Ovary (tissue), 9 donors: Measurements from ENCODE around the gene CA7. TPM values are rescaled to one million over a fixed set of nuclear protein-coding genes. Genes with fewer than 3 reads are reported as not detected.

Experiments used
- DNase-seq, 5 donors: peaks; one replicate each; pipeline ENCODE4 v3.0.0-alpha.2; 2019 to 2020
- H3K27ac ChIP-seq, 2 donors: fragments of 200-600 bp; one replicate each; pipeline versions ENCODE4 v1.5.1 to v1.8.0; 2019 to 2022
- H3K27me3 ChIP-seq: fragments of 200-600 bp; one replicate; pipeline ENCODE4 v1.8.0; 2022
- H3K36me3 ChIP-seq: fragments of 200-600 bp; sonication (generic); one replicate; pipeline ENCODE4 v1.5.1; 2019
- H3K4me1 ChIP-seq: one replicate; pipeline ENCODE4 v1.8.1; 2013; ENCODE audit warnings: mild to moderate bottlenecking, moderate library complexity; ENCODE audit not compliant: insufficient read depth
- H3K4me3 ChIP-seq: fragments of 200-600 bp; sonication (generic); one replicate; pipeline ENCODE4 v1.5.1; 2017
- H3K9me3 ChIP-seq, 2 donors: fragments of 200-600 bp in 1 of 2; sonication (generic) in 1 of 2; one replicate each; pipeline versions ENCODE4 v1.5.1 to v1.8.1; 2013 to 2019; ENCODE audit warnings: mild to moderate bottlenecking in 1 of 2, moderate library complexity in 1 of 2
- EP300 ChIP-seq: sonication (generic); formaldehyde crosslinking; IDR thresholded peaks from one replicate; pipeline ENCODE4 v1.6.1; 2017; ENCODE audit warnings: antibody characterized with exemption
- POLR2A ChIP-seq: fragments of 450-650 bp; IDR thresholded peaks from one replicate; pipeline ENCODE4 v1.6.1; 2017; ENCODE audit warnings: antibody characterized with exemption, mild to moderate bottlenecking, moderate library complexity
- WGBS, 3 donors: extraction: QIAGEN DNeasy Blood & Tissue Kit in 1 of 3; methylation state at CpG; one replicate each; pipeline versions ENCODE4 v1.1.5 to v1.1.7; 2013 to 2017; 5-methylcytosine and 5-hydroxymethylcytosine counted together
- intact Hi-C, 4 donors: fragments of 100-400 bp; cut with DNase I; formaldehyde crosslinking; loops; one replicate each; pipeline versions ENCODE4 v1.11.0 to v1.15.1; 2022 to 2023
- polyA plus RNA-seq, 2 donors: library from polyadenylated mRNA; stranded (reverse); fragments of 200-250 nt in 1 of 2; fragments of 350-450 nt in 1 of 2; fragmentation: Illumina TruSeq in 1 of 2; extraction: RNeasy Lipid Tissue Mini Kit (QIAGEN cat#74804) in 1 of 2; gene quantifications; one replicate each; pipeline ENCODE4 v1.2.3, GENCODE V29; 2013 to 2014
- total RNA-seq, 7 donors: library from RNA; depleted of rRNA in 2 of 7; stranded (reverse); fragments of >200 nt in 2 of 7; fragmentation: NEBNext Ultra II Directional in 3 of 7; extraction: Animal tissue kit (Norgen Biotek cat#: 25700) in 3 of 7; gene quantifications; one replicate each; pipeline versions ENCODE4 v1.1.0 to v1.2.4, GENCODE V29; 2016 to 2023
- TF ChIP-seq, protein P1 (sequence below), 3 donors: fragments of 450-650 bp in 2 of 3; fragments of 200-600 bp in 1 of 3; IDR thresholded peaks; one replicate each; pipeline versions ENCODE4 v1.5.1 to v1.8.0; 2016 to 2022; ENCODE audit warnings: antibody characterized with exemption in 3 of 3, mild to moderate bottlenecking in 1 of 3
- donor health status: DM: no; HTN: no; CAD: no; lungs with moderate emphysema.
- donor health status: DM: no; HTN: no; CAD: no.
- donor health status: Bipolar disorder and iron deficiency.
- donor health status: DM: yes; HTN: yes; CAD: no.
- donor health status: DM: no; HTN: no; CAD: no.
- donor health status: DM: yes; HTN: yes; CAD: no.

Gene CA7
- total and polyA plus RNA-seq, 9 donors = not detected

DNA sequence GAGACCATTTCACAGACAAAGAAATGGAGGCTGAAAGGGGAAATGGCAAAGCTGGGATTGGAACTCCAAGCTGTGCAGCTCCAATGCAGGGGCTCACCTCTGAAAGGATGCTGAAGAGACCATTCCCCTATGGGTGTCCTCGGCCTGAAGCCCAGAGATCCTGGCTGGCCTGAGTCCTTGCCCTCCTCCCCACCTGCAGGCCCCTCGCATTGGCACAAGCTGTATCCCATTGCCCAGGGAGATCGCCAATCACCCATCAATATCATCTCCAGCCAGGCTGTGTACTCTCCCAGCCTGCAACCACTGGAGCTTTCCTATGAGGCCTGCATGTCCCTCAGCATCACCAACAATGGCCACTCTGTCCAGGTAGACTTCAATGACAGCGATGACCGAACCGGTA, 2.6 kb downstream of the CA7 start:
- no peak overlapping the region for H3K4me3 ChIP-seq
- TF ChIP-seq EP300 (no peak), POLR2A (no peak)
- TF ChIP-seq, protein P1, sequence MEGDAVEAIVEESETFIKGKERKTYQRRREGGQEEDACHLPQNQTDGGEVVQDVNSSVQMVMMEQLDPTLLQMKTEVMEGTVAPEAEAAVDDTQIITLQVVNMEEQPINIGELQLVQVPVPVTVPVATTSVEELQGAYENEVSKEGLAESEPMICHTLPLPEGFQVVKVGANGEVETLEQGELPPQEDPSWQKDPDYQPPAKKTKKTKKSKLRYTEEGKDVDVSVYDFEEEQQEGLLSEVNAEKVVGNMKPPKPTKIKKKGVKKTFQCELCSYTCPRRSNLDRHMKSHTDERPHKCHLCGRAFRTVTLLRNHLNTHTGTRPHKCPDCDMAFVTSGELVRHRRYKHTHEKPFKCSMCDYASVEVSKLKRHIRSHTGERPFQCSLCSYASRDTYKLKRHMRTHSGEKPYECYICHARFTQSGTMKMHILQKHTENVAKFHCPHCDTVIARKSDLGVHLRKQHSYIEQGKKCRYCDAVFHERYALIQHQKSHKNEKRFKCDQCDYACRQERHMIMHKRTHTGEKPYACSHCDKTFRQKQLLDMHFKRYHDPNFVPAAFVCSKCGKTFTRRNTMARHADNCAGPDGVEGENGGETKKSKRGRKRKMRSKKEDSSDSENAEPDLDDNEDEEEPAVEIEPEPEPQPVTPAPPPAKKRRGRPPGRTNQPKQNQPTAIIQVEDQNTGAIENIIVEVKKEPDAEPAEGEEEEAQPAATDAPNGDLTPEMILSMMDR (IDR thresholded peaks at IDR 0.05) = no peak
- no peak overlapping the region for H3K27ac ChIP-seq
- no peaks in the 10 kb centered on the region for H3K36me3 ChIP-seq
- intact Hi-C loops = no loop called here
- H3K9me3 ChIP-seq = no peaks in the 10 kb centered on the region
- WGBS, 3 donors = 93 to 95% (median 95%) methylated on average over 6 of the region's 6 CpGs
- no peaks in the 10 kb centered on the region for H3K27me3 ChIP-seq
- DNase-seq = no peak
- H3K4me1 ChIP-seq = peaks cover 7% of the 10 kb centered on the region

DNA sequence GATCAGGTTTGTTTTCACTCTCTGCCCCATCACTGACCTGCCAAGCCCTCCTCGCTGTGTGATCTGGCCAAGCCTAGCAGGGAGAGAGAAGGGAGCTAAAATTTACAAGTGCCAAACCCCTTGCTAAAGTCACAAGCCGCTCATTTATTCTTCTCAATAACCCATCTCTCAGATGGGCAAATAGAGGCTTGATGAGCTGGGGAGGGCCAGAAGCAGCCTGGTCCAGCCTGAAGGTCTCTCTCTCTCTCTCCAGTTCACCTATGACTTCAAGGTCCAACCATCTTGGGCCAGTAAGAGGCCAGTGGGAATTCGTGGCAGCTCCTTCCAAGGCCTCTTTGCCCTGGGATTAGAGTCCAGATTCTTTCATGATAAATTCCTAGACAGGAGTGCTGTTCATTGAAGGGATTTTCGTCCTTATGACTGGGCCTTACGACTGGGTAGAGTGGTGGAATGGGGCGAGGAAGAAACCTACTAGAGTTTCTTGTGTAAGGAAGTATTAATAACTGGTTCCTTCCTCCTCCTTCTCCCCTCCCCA, 3.4 kb downstream of the CA7 start:
- intact Hi-C loops = no loop called here
- H3K36me3 ChIP-seq = no peaks in the 10 kb centered on the region
- no peaks in the 10 kb centered on the region for H3K9me3 ChIP-seq
- 72 to 83% (median 77%) methylated on average over 6 of the region's 6 CpGs for WGBS, 3 donors
- no peak for DNase-seq
- peaks cover 7% of the 10 kb centered on the region for H3K4me1 ChIP-seq
- H3K4me3 ChIP-seq = no peak overlapping the region
- no peak overlapping the region for H3K27ac ChIP-seq
- TF ChIP-seq EP300 = no peak
- H3K27me3 ChIP-seq = no peaks in the 10 kb centered on the region

DNA sequence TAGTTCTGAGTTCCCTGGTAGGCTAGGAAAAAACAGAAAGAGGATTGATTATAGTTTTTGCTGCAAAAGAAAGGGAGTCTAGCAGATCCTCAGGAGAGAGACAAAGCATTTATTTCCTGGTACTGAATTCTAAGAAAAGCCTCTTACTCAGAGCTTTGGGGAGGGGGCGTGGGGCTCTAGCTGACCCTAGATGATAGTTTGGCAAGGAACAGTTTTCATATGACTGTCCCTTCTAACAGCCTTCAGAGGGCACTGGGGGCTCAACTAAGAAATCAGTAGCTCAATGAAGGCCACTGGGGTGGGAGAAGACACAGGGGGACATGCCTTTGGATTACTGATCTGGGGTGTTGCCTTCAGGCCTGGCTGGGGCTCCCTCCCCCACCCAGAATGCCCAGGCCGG, 4.0 kb downstream of the CA7 start:
- 76 to 84% (median 80%) methylated on average over 2 of the region's 2 CpGs for WGBS, 3 donors
- Histone ChIP-seq H3K36me3 (no peaks in the 10 kb centered on the region), H3K27me3 (no peaks in the 10 kb centered on the region)

DNA sequence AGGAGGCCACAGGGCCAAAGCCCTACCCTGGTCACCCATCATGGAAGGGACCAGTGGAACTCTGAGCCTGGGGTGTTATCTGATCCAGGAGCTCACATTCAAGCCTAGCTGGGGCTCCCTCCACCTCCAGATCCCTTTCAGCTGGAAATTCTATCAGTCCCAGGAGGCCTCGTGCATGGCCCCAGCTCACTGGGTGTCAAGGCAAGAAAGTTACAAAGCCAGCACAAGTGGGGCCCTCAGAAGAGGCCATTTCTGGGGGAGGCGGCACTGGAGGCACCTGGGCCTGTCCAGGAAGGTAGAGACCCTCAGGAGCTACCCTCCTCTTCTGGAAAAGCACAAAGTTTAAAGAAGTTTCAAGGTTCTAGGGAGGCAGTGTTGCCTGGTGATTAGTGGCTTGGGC, 4.8 kb downstream of the CA7 start:
- Histone ChIP-seq H3K36me3 (no peaks in the 10 kb centered on the region), H3K27ac (no peak overlapping the region), H3K4me3 (no peak overlapping the region), H3K4me1 (peaks cover 7% of the 10 kb centered on the region), H3K9me3 (no peaks in the 10 kb centered on the region), H3K27me3 (no peaks in the 10 kb centered on the region)
- DNase-seq = no peak
- TF ChIP-seq, protein P1 (IDR thresholded peaks at IDR 0.05) = no peak
- TF ChIP-seq EP300 = no peak
- no peak for TF ChIP-seq POLR2A
- intact Hi-C loops = no loop called here
- 77 to 89% (median 89%) methylated on average over 2 of the region's 2 CpGs for WGBS, 3 donors

More for the DNA sequence above, 4.0 kb downstream of the CA7 start:
- Histone ChIP-seq H3K27ac (no peak overlapping the region), H3K9me3 (no peaks in the 10 kb centered on the region), H3K4me1 (peaks cover 7% of the 10 kb centered on the region), H3K4me3 (no peak overlapping the region)
- no peak for DNase-seq
- TF ChIP-seq POLR2A = no peak
- no peak for TF ChIP-seq EP300
- TF ChIP-seq, protein P1 (IDR thresholded peaks at IDR 0.05) = no peak
- intact Hi-C loops = no loop called here

DNA sequence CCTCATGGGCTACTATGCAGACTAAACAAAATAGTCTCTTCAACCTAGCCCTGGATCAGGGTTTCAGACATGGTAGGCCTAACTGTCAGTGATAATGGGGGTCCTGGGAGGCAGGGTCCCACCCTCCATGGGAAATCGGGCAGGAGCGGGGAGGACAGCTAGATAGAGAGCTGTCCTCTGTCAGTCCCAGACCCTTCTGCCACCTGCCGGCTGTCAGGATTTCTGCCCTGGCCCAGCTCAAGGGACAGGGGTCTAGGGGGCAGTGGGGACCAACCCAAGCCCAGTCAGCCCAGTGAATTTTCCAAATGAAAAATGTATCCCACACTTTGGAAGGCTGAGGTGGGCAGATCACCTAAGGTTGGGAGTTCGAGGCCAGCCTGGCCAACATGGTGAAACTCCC, 5.3 kb downstream of the CA7 start:
- 79 to 90% (median 87%) methylated on average over 4 of the region's 4 CpGs for WGBS, 3 donors
- Histone ChIP-seq H3K9me3 (no peaks in the 10 kb centered on the region), H3K36me3 (no peaks in the 10 kb centered on the region), H3K4me1 (peaks cover 4% of the 10 kb centered on the region), H3K4me3 (no peak overlapping the region), H3K27ac (no peak overlapping the region), H3K27me3 (no peaks in the 10 kb centered on the region)
- TF ChIP-seq POLR2A (no peak), EP300 (no peak)
- TF ChIP-seq, protein P1 (IDR thresholded peaks at IDR 0.05) = no peak
- intact Hi-C loops = no loop called here
- DNase-seq = no peak
